Effector CD8-positive, alpha-beta T cell (primary cell): ENCODE measurements around the gene ALG1.
"Not testable (repeated sequence)": the region's sequence is repeated elsewhere in the genome, so short reads cannot be mapped to it uniquely, and the experiment has no call there.

Experiments
- DNase-seq: peaks from one replicate; lab custom pipeline; 2025; lab: John Stamatoyannopoulos, UW

ALG1 gene

GRCh38 chr16:5044581-5044980 is 27.1 kb upstream of the ALG1 start:
- not testable (repeated sequence) for DNase-seq

- DNase-seq, result no peak
Observed at GRCh38 chr16:5045499-5046115, 26.0 kb upstream of the ALG1 start.

DNA sequence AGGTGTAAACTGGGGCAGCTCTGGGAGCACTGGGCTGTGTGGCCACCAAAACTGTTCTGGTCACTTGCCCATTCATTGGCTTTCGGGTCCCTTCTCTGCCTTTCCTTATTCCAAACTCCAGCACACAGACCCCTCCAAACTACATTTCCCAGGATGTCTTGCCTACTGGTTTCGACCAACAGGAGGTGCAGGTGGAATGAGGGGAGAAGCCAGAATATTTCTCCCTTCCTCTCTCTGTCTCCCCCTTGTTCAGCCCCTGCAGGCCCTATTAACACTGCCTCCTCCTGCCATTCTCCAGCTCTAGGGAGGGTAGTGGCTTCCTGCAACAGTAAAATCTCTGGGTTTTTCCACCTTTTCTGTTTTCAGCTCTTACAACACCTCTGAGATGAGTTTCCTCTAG is 24.7 kb upstream of the ALG1 start:
- DNase-seq, result no peak

DNA sequence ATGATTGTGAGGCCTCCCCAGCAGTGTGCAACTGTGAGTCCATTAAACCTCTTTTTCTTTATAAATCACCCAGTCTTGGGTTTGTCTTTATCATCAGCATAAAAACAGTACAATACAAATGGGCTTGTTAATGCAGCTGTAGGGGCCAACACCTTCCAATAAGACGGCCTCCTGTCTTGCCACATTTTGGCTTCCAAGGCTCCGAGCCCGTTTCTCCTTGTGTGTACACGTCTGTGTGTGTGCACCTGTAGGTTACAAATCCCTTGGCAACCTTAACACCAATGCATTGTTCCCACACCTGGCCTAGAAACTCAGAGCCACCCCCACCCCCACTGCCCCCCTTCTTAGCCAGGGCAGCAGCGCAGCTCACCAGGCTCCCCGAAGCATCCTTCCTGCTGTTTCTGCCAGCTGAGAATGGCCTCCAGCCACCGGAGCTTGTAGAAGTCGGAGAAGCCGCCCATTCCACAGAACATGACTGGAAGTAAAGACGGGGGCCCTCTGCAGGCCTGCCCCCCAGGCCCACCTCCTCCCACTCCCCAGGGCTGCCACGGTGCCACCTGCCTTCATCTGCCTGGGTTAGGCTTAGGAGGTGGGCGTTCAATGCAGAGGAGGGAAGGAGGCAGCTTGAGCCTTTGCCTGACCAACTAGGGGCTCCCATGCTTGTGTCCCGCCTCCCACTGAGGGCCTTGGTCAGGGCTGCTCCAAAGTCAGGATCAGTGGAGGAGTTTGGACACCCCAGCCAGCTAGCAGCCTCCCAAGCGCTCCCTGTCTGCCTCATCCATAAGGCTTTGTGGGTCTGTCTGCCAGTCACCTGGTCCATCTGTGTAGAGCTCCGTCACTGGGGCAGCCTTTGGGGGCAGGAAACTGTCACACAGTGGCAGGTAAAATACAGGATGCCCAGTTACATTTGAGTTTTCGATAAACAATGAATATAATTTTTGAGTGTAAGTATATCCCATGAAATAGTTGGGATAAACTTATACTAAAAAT is 16.5 kb upstream of the ALG1 start:
- DNase-seq, result no peak

GRCh38 chr16:5056352-5056751 is 15.3 kb upstream of the ALG1 start:
- DNase-seq, result peak; percentile 6

DNA sequence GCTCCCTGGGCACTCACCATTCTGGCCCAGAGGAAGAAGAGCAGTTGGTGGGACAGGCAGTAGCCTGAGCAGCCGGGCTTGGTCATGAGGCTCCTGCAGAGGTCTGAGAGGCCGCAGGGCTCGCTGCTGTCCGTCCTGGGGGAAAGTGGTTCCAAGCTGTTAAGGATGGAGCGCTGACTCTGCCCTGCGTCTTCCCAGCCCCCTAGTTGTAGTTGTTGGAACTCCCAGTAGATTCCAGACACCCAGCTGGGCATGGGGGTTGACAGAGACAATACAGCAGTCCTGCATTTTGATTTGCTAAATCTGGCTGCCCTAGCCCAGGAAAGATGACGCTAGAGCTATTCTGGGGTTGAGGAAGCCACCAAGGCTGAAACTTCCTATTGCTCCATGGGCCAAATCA is 13.2 kb upstream of the ALG1 start:
- no peak for DNase-seq

GRCh38 chr16:5059386-5060072 is 12.1 kb upstream of the ALG1 start:
- no peak for DNase-seq

DNA sequence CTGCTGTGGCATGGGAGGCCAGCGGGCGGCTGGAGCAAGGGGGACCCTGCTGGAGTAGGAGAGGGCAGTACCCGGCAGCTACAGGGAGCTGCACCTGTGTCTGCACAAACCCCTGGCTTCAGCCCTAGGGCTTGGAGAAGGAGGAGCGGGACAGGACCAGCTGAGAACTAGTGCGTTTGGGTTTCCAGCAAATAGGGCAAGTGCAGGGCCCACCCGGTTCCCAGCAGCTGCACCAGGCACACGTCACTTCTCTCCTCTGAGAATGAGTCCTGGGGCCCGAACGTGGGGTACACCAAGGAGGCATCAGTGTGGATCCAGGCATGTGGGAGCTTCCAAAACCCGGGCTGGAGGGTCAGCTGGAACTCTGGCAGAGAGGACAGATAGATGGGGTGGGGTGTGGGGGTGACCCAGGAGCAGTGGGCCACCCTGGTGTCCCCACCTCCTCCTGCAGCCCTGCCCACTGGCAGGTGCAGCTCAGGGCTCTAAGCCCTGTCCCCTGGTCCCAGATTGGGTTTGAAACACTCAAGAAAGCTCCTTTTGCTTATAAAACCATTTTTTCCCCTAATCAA is 11.5 kb upstream of the ALG1 start:
- DNase-seq, result no peak

- no peak for DNase-seq
Observed at GRCh38 chr16:5062051-5062450, 9.6 kb upstream of the ALG1 start.

- DNase-seq, result no peak
Observed at GRCh38 chr16:5062790-5063765, 8.6 kb upstream of the ALG1 start.

DNA sequence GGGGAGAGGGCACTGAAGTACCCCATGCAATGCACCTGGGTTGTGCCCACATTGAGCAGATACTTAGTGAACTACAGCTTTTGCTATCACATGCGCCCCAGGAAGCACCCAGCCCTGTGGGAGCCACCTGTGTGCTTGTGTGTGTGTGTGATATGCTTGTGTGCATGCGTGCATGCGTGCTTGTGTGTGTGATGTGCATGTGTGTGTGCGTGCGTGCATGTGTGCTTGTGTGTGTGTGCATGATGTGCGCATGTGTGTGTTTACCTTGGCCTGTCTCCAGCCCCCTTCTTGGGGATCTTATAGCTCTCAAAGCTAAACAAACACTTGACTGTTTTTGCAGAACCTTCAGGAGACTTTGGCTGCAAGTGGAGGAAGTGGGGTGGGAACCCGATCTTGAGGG is 6.7 kb upstream of the ALG1 start:
- DNase-seq, result no peak

- no peak for DNase-seq
Observed at GRCh38 chr16:5065326-5065725, 6.3 kb upstream of the ALG1 start.

- no peak for DNase-seq
Observed at GRCh38 chr16:5065813-5066212, 5.8 kb upstream of the ALG1 start, which contains the start of gene C16orf89. Gene C16orf89, minus strand, starts transcription at chr16:5065956. Its CDS starts 48 bp downstream, at chr16:5065908.

DNA sequence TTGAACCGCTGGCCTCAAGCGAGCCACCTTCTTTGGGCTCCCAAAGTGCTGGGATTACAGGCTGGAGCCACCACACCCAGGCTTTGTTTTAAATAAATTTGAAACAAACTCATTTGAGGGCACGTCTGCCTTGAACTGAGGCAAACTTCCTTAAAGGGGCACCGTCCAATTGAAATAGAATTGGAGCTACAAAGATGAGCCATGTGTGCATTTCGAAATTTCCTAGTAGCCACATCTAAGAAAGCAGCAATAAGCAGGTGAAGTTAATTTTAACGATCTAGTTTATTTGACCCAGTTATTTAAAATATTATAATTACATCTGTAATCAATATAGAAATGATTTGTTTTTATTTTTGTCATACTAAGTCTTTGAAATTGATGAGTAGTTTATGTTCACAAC is 5.1 kb upstream of the ALG1 start:
- no peak for DNase-seq

- DNase-seq, result no peak
Observed at GRCh38 chr16:5069048-5069447, 2.6 kb upstream of the ALG1 start.

DNA sequence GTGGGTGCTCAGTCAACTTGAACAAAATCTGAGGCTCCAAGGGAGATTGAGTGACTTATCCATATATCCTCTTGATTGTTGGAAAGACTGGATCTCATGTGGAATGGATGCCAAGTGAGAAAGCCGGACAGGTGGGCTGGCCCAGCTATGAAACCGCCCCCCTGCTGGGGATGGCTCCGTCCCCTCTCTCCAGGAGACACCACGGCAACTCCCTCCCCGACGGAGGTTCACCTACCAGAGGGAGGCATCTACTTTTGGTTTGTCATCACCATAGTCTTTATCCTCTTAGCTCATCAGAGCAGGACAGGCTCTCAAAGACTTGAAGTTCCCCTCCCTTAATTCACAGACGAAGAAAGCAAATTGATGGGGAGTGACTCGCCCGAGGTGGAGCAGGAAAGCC is 1.8 kb upstream of the ALG1 start:
- DNase-seq, result no peak

- no peak for DNase-seq
Observed at GRCh38 chr16:5070431-5071186, 1.0 kb upstream of the ALG1 start.

- DNase-seq, result no peak
Observed at GRCh38 chr16:5071341-5071680, 332 bp upstream of the ALG1 start.

GRCh38 chr16:5072334-5073278 is 963 bp downstream of the ALG1 start:
- DNase-seq, result no peak
